NAMALWA (cell line): Measurements from ENCODE around the gene LCN1.

ENCODE experiments used
- DNase-seq: peaks from one replicate; pipeline ENCODE4 v3.0.0-alpha.2; 2015; ENCODE audit warnings: low spot score

Gene LCN1

DNA sequence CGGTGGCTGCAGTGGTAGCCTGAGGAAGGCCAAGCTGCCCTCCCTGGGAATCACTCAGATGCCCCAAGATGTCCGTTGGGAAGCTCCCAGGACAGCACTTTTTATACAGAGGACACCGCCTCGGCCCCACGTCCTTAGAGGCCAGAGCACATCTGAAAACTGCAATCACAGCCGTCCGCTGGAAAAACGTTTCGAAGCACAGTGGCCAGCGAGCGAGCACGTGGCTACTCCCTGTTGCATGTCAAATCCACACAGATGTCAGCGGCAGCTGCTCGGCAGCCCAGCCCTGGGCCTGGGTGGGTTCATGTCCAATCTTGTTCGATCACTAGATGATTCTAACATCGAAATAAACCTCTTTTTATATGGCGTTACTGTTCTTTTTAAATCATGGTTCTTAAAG, 32.7 kb upstream of the LCN1 start:
- no peak for DNase-seq

GRCh38 chr9:135489188-135489906, 31.9 kb upstream of the LCN1 start:
- DNase-seq = no peak

GRCh38 chr9:135490166-135490870, 30.9 kb upstream of the LCN1 start:
- DNase-seq = no peak

DNA sequence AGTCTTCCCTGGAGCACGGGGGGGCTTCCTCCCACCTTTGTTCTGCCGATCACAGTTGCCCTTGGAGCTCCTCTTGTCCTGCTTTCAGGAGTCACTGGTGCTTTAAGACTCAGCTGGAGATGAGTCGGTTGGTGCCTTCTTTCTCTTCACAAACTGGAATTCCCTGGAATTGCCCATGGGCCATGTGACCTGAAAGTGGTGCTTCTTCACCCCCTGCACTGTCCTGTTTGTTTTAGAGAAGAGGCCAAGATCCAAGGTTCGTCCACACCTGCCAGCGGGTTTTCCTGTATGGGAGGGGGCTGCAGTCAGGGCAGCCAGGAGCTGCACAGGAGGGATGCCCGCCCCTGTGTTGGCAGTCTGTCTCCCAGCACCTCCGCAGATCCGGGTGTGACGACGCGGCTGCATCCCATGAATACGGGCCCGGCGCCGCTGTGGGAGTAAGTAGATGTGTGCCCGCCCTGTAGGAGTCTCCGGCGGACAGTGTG, 30.2 kb upstream of the LCN1 start:
- DNase-seq = no peak

DNA sequence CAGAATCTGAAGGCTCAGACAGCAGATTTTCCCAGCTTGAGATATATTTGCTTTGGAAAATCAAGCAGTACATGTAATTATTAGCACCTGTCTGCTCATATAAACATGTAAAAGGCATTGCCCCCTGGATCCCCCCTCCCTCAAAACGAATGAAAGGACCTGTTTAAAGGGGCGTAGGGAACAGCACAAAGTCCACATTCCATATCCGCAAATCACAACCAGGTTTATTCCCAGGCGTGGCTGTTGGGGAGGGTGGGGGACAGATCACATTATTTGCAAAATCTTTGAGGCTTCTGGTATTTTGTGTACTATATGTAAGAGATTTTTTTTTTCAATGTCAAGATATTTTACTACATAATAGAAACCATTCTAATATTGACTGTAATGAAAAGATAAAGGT, 29.5 kb upstream of the LCN1 start:
- no peak for DNase-seq

GRCh38 chr9:135492886-135493669, 28.2 kb upstream of the LCN1 start:
- DNase-seq = no peak

DNA sequence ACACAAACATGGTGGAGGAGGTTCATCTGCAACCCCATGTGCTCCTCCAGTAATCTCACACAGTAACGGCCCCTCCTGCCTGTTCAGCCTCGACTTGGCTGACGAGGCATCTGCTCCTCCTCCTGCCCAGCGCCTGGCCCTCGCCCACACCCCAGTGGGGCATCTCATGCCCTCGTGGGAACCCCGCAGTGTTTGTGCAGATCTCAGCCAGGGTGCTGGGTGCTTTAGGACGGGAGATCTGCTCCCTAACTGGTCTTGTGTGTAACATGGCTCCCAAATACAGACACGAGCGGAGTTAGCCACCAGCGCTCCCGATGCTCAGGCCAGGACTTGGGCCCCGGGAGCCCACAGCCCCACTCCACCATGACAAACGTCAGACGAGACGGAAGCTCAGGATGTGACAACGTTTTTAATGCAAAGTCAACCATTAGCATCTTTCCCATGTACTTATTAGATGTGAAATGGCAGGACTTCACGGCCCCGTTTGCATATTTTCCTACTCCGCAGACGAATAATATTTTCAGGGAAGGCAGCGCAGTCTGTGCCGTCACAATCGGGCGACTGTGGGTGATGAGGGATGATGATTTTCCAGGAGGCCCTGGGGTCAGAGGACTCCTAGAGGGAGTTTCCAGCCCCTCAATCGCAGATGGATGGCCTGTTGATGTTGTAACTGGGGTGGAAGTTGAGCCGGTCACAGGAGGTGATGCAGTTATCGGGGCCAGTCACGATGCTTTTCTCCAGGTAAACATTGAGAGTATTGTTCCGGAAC, 26.3 kb upstream of the LCN1 start:
- DNase-seq = no peak

GRCh38 chr9:135498381-135499126, 22.7 kb upstream of the LCN1 start:
- no peak for DNase-seq

DNA sequence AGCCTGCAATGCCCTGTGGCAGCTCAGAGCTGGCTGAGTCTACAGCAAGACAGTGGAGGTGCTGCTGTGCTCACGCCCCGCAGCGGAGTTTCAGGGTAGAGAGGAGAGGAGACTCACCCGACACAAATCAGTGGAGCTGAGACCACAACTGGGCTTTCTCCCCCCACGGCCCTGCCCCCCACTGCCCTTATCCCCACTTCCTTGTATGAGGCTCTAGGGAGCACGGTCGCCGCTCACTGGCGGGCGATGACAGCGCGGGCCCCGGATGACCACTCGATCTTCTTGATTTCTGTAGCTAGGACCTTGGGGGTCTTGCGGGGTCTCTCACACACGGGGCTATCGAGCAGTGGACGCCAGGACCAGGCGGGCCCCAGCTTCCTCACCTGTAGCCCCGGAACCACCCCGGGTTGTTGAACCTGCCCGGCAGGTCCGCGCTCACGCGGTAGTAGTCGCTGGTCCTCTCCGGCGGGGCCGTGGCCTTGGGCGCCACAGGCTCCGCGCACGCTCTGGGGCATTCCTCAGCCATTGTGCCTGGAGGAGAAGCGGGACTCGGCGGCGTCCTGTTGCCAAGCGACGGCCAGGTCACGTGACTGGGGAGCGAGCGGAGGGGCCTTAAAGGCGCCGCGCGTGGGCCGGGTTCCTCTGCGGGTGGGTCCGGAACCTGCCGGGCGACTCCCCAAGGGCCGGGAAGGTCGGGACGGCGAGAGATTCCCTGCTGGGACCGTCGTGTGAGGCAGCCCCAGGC, 21.7 kb upstream of the LCN1 start:
- peak; percentile 68 for DNase-seq

- no peak for DNase-seq
These were observed 21.1 kb upstream of the LCN1 start for GRCh38 chr9:135500071-135500524.

DNA sequence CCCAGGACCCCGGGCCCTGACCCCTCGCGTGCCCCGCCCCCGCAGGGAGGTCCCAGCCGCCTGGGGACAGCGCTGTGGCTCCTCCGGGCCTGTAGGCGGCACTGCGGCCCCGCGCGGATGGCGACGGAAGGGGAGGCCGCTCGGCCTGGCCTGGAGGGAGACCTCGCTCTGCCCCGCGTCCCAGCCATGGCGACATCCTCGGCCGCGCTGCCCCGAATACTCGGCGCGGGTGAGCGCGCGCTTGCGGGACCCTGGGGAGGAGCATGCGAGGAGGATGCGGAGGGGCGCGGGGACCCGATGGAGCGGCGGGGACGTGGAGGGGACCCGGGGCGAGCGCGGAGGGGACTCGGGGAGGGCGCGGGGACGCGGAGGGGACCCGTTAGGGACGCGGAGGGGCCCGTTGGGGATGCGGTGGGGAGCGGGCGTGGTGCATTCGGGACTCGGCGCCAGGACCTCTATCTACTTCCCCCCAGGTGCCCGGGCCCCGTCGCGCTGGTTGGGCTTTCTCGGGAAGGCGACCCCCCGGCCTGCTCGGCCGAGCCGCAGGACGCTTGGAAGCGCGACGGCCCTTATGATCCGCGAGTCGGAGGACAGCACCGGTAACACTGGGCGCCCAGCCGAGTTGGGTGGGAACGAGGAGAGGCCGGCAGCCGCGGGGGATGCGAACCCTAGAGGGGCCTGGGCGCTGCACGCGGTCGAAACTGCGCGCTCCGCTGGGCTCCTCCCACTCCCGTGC, 20.5 kb upstream of the LCN1 start, which contains the start of gene MRPS2:
Gene MRPS2, plus strand, starts transcription at position 158 of the 736 bp plus-strand sequence. Its CDS starts 29 bp downstream, at position 187.
- DNase-seq = peak; percentile 89

GRCh38 chr9:135501261-135502167, 19.7 kb upstream of the LCN1 start:
- no peak for DNase-seq

DNA sequence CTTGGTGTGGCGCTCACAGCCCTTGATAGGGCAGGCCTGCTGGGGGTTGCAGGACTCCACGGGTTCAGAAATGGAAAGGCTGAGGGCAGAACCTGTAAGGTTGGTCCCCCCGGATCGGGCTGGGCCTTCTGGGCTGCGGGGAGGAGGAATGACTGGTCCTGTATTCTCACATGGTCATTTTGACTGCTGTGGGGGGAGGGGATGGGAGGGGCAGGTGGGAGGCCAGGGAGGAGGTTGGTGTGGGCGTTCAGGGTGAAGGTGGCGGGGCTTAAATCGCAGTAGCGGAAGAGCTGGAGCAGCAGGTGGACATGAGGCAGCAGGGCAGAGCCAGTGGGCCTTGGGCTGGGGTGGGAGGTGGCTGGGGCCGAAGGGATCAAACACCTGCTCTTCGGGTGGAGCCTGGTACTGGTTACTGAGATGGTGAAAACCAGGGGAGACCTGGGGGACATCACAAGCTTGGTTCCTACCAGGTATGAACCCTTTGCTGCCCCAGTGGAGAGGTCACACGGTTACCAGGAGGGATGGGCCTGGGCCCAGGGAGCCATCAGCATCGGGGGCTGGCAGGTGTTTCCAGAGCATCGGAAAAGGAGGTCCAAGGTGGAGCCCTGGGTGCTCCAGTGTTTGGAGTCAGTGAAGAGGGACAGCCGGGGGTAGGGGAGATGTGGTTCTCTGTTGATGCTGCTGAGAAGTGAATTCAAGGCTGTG, 18.9 kb upstream of the LCN1 start:
- DNase-seq = no peak

GRCh38 chr9:135502873-135503321, 18.3 kb upstream of the LCN1 start:
- no peak for DNase-seq

GRCh38 chr9:135503371-135504261, 17.6 kb upstream of the LCN1 start:
- DNase-seq = no peak
